Activated naive CD4-positive, alpha-beta T cell treated with anti-CD3 and anti-CD28 coated beads, Interleukin-2, amount 50 U/mL, for 24 hours (primary cell): Measurements from ENCODE around the gene BICD1.

ENCODE experiments used
- H3K27ac Mint-ChIP-seq: one replicate; pipeline ENCODE4 v1.8.0; 2021; ENCODE audit warnings: mild to moderate bottlenecking, mixed read lengths
- H3K27me3 Mint-ChIP-seq: one replicate; pipeline ENCODE4 v1.8.0; 2021; ENCODE audit warnings: mixed read lengths
- H3K36me3 Mint-ChIP-seq: one replicate; pipeline ENCODE4 v1.8.0; 2021; ENCODE audit warnings: mixed read lengths
- H3K4me1 Mint-ChIP-seq: one replicate; pipeline ENCODE4 v1.8.0; 2021; ENCODE audit warnings: mixed read lengths
- H3K4me3 Mint-ChIP-seq: one replicate; pipeline ENCODE4 v1.8.0; 2021; ENCODE audit warnings: mild to moderate bottlenecking, mixed read lengths
- H3K9me3 Mint-ChIP-seq: one replicate; pipeline ENCODE4 v1.8.0; 2021; ENCODE audit warnings: mixed read lengths

Gene BICD1

GRCh38 chr12:32418903-32419519 is 312.4 kb downstream of the BICD1 start:
- Mint-ChIP-seq H3K27me3 (peaks cover 1% of the 10 kb centered on the region), H3K4me3 (no peak overlapping the region), H3K9me3 (no peaks in the 10 kb centered on the region), H3K4me1 (no peaks in the 10 kb centered on the region), H3K36me3 (no peaks in the 10 kb centered on the region), H3K27ac (no peak overlapping the region)

- Mint-ChIP-seq H3K4me3 (no peak overlapping the region), H3K4me1 (no peaks in the 10 kb centered on the region), H3K36me3 (no peaks in the 10 kb centered on the region), H3K9me3 (no peaks in the 10 kb centered on the region), H3K27me3 (peaks cover 1% of the 10 kb centered on the region), H3K27ac (no peak overlapping the region)
These were observed 312.9 kb downstream of the BICD1 start for GRCh38 chr12:32419520-32419960.

GRCh38 chr12:32420356-32420755 is 313.7 kb downstream of the BICD1 start:
- Mint-ChIP-seq H3K27ac (no peak overlapping the region), H3K9me3 (no peaks in the 10 kb centered on the region), H3K36me3 (no peaks in the 10 kb centered on the region), H3K4me3 (no peak overlapping the region), H3K27me3 (peaks cover 4% of the 10 kb centered on the region), H3K4me1 (no peaks in the 10 kb centered on the region)

GRCh38 chr12:32423559-32423958 is 316.9 kb downstream of the BICD1 start:
- peaks cover 8% of the 10 kb centered on the region for H3K27me3 Mint-ChIP-seq
- no peak overlapping the region for H3K4me3 Mint-ChIP-seq
- peaks cover 11% of the 10 kb centered on the region for H3K9me3 Mint-ChIP-seq
- no peak overlapping the region for H3K27ac Mint-ChIP-seq
- no peaks in the 10 kb centered on the region for H3K4me1 Mint-ChIP-seq
- peaks cover 4% of the 10 kb centered on the region for H3K36me3 Mint-ChIP-seq

GRCh38 chr12:32431025-32431424 is 324.4 kb downstream of the BICD1 start:
- H3K27me3 Mint-ChIP-seq = peaks cover 9% of the 10 kb centered on the region
- peaks cover 11% of the 10 kb centered on the region for H3K9me3 Mint-ChIP-seq
- H3K27ac Mint-ChIP-seq = no peak overlapping the region
- no peak overlapping the region for H3K4me3 Mint-ChIP-seq
- no peaks in the 10 kb centered on the region for H3K4me1 Mint-ChIP-seq
- H3K36me3 Mint-ChIP-seq = peaks cover 5% of the 10 kb centered on the region
